Activated CD8-positive, alpha-beta memory T cell treated with anti-CD3 and anti-CD28 coated beads, Interleukin-2, amount 50 U/mL, for 24 hours (primary cell): ENCODE measurements around the gene GCNA.

Experiments used
- DNase-seq: peaks from one replicate; pipeline ENCODE4 v3.0.0-alpha.2; 2020; ENCODE audit errors: extremely low read depth

GCNA gene

GRCh38 chrX:71616672-71617529, 38.7 kb downstream of the GCNA start:
- no peak for DNase-seq

- DNase-seq = no peak
These were observed 39.5 kb downstream of the GCNA start for GRCh38 chrX:71617742-71618141.

- peak; percentile 50 for DNase-seq
These were observed 40.1 kb downstream of the GCNA start, which contains the start of gene CXCR3 for GRCh38 chrX:71618303-71618721. Gene CXCR3, minus strand, starts transcription at chrX:71618511. Its CDS starts 62 bp downstream, at chrX:71618449.

GRCh38 chrX:71618787-71619186, 40.5 kb downstream of the GCNA start:
- no peak for DNase-seq

- peak; percentile 48 for DNase-seq
These were observed 41.0 kb downstream of the GCNA start for GRCh38 chrX:71619193-71619592.

- no peak for DNase-seq
These were observed 41.7 kb downstream of the GCNA start for GRCh38 chrX:71619986-71620385.

GRCh38 chrX:71621603-71622002, 43.4 kb downstream of the GCNA start:
- DNase-seq = no peak

- DNase-seq = no peak
These were observed 43.9 kb downstream of the GCNA start for GRCh38 chrX:71622032-71622575.

GRCh38 chrX:71622576-71623450, 44.6 kb downstream of the GCNA start:
- peak; percentile 34 for DNase-seq

- no peak for DNase-seq
These were observed 45.5 kb downstream of the GCNA start for GRCh38 chrX:71623714-71624113.

GRCh38 chrX:71625471-71625870, 47.2 kb downstream of the GCNA start:
- DNase-seq = no peak

GRCh38 chrX:71626576-71626975, 48.3 kb downstream of the GCNA start:
- DNase-seq = no peak

- DNase-seq = no peak
These were observed 49.6 kb downstream of the GCNA start for GRCh38 chrX:71627588-71628404.

- DNase-seq = no peak
These were observed 51.2 kb downstream of the GCNA start for GRCh38 chrX:71629467-71629866.

- no peak for DNase-seq
These were observed 54.9 kb downstream of the GCNA start for GRCh38 chrX:71632923-71633657.

- no peak for DNase-seq
These were observed 56.1 kb downstream of the GCNA start for GRCh38 chrX:71634366-71634765.

- no peak for DNase-seq
These were observed 58.4 kb downstream of the GCNA start for GRCh38 chrX:71636438-71637252.

- no peak for DNase-seq
These were observed 59.0 kb downstream of the GCNA start for GRCh38 chrX:71637253-71637618.

GRCh38 chrX:71637848-71638247, 59.6 kb downstream of the GCNA start:
- DNase-seq = no peak

GRCh38 chrX:71638409-71638808, 60.2 kb downstream of the GCNA start:
- no peak for DNase-seq
